Activated CD8-positive, alpha-beta memory T cell treated with anti-CD3 and anti-CD28 coated beads, Interleukin-2, amount 50 U/mL, for 24 hours (primary cell): ENCODE results near the gene NFATC3.
A peak's percentile ranks its signal among the peaks of the same experiment; 100 is the strongest.

ENCODE experiments used
- DNase-seq: peaks from one replicate; pipeline ENCODE4 v3.0.0-alpha.2; 2020; ENCODE audit errors: extremely low read depth

The NFATC3 gene

DNA sequence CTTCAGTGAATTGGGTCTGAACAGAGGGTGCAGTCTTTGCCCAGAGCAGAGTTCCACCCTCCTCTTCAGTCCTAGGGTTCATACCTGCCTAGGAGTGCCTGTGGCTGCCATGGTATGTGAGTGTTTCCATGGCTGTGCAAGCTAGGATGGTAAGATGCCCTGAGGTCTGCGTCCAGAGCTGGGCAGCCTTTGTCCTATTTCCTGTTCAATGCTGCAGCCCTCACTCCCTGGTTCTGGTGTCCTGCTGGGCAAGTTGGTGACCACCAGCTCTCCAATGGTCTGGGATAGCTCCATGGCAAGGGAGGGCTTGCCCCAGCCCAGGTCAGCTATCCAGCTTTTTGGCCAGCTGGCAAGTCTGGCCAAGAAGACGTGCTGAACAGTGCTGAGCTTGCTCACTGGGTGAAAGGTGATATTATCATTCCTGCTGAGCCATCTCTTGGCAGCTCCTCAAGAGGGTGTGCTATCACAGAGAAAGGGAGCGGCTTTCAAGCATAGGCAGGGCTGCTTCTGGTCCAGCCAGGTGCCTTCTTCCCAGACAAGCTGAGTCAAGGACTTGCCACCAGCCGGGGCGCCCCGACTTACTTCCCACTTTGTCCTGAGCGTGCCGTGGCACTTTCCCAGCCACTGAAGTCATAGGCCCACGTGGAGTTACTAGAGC, 13.0 kb upstream of the NFATC3 start:
- no peak for DNase-seq

DNA sequence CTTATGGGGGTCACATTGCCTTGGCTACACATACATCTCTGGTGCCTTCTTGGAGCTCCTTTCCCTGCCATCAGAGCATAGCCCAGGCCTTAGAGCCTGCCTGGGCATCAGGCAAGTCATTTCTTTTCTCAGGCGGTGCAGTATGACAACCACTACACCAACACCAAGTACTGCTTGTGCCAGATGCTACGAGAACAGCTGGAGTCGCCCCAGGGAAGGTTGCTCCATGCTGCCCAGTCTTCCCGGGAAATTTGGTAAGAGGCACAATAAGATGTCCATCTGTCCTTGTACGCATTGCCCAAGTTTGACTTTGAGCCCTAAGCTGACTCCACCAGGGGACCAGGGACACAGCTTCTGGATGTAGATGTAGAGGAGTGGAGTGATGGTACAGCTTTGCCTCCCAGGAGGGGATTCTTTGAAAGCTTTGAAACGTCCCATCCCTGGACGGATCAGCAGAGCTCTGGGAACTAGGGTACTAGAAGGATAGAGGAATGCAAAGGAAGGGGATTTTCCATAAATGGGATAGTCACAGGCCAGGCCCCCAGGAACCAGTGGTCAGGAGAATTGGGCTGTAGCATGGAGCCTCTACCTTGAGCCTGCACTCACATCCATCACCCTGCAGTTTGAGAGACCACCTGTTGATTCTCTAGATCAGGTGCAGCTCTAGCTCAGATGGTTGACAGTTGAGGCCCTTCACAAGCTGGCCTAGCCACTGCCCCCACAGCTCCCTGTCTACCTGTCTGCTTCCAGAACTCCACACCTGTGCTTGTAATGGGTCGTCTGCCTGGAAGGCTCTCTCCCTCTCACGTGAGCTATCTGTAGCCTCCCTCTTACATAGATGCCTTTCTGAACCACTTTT, 11.0 kb upstream of the NFATC3 start:
- no peak for DNase-seq

DNA sequence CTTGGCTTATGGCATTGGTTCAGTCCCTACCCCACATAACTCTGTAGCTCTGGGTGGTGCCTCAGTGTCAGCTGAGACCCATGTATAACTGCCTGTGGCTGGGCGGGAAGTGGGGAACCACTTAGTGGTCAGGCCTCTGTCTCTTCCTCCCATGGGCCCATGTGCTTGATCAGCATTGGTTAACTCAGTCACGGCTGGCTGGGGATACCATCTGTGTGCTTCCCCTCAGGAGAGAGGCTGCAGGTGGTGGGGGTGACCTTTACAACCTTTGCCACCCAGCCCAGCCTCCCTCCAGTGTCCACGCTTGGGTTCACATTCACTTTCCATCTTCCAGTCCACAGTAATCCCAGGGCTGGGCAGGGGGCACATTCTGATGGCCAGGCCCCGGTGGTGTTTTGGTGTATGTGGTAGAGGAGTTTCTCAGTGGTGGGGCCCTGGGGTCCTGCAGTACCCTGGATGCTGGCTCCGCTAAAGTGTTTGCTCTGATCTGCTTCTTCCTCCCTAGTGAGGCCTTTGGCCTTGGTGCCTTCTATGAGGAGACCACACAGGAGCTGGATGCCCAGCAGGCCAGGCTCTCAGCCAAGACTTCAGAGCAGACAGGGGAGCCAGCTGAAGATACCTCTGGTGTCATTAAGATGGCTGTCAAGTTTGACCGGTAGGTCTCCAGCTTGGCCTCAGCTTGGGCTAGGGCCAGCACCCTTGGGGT, 10.2 kb upstream of the NFATC3 start:
- peak; percentile 44 for DNase-seq

DNA sequence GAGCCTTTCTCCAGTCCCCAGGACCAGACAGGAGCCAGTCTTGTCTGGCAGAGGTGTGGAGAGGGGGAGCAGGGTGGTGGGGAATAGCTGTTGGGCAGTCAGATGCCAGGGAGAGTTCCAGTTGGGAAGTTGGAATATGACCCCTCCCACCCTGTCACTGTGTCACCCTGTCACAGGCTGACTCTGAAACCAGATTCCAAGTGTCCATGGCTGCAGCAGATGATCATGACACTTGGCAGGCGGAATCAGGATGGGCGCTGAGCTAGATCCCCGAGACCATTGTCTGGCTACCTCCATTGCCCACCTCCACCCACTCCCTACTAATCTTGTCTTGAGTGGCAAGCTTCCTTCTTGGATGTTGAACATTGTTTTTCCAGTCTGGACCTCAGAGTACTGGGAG, 9.2 kb upstream of the NFATC3 start:
- DNase-seq, result no peak

DNA sequence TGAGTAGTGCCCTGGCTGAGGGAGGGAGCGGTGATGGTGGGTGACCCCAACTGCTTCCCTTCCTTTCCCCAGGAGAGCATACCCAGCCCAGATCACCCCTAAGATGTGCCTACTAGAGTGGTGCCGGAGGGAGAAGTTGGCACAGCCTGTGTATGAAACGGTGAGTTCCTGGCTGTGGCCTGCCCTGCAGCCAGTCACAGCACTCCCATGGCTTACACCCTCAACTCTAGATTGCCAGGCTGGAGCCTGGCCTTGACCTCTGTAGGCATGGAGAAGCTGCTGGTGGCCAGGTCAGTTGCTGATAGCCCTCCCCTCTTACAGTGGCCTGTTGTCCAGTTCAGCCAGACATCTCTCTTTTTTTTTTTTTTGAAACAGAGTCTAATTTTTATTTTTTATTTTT, 8.6 kb upstream of the NFATC3 start:
- no peak for DNase-seq

DNA sequence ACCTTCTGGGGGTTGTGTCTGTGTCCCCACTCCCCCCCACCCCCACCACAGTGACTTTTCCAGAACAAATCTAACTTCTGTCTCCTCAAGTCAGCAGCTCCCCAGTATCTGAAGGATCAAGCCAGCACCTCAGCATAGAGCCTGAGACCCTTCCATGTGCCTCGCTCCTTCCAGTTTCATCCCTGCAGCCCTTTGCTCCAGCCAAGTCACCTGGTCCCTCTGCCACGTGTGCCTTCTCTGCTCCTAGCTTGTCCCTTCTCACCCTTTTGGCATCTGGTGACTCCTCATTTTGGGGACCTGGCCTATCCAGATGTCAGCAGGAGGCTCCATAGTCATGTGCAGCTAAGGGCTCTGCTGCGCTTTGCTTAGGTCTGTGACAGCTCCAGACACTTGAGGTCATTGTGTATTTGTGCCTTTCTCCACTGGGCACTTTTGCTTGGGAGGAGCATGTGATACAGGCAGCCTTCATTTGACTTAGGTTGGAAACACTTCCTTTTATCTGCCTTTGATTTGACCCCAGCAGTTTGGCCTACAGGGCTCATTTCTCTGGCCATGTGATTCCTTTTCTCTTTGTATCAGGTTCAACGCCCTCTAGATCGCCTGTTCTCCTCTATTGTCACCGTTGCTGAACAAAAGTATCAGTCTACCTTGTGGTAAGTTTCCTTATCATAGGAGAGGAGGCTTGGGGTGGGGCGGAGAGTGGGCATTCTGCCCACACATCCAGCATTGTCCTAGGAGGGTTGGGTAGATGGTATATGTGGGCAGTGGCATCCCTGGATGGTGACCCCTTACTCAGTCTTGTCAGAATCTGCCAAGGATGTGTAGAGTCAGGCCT, 7.1 kb upstream of the NFATC3 start:
- no peak for DNase-seq

DNA sequence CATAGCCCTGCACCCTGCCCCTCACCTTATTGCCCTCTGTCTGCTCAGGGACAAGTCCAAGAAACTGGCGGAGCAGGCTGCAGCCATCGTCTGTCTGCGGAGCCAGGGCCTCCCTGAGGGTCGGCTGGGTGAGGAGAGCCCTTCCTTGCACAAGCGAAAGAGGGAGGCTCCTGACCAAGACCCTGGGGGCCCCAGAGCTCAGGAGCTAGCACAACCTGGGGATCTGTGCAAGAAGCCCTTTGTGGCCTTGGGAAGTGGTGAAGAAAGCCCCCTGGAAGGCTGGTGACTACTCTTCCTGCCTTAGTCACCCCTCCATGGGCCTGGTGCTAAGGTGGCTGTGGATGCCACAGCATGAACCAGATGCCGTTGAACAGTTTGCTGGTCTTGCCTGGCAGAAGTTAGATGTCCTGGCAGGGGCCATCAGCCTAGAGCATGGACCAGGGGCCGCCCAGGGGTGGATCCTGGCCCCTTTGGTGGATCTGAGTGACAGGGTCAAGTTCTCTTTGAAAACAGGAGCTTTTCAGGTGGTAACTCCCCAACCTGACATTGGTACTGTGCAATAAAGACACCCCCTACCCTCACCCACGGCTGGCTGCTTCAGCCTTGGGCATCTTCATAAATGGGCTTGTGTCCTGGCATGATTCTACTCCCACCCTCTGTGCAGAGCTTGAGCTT, 6.3 kb upstream of the NFATC3 start:
- DNase-seq, result no peak

DNA sequence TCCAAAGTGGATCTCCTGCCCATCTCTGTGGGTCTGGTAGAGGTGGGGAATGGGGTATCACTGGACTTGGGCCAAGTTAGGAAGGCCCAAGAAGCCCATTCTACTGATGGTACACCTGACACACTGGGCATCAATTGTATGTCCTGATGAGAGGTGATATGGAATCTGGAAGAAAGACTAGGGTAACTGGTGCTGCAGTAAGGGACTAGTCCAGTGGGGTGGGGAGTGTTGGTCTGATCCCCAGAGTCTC, 5.9 kb upstream of the NFATC3 start:
- DNase-seq, result no peak

DNA sequence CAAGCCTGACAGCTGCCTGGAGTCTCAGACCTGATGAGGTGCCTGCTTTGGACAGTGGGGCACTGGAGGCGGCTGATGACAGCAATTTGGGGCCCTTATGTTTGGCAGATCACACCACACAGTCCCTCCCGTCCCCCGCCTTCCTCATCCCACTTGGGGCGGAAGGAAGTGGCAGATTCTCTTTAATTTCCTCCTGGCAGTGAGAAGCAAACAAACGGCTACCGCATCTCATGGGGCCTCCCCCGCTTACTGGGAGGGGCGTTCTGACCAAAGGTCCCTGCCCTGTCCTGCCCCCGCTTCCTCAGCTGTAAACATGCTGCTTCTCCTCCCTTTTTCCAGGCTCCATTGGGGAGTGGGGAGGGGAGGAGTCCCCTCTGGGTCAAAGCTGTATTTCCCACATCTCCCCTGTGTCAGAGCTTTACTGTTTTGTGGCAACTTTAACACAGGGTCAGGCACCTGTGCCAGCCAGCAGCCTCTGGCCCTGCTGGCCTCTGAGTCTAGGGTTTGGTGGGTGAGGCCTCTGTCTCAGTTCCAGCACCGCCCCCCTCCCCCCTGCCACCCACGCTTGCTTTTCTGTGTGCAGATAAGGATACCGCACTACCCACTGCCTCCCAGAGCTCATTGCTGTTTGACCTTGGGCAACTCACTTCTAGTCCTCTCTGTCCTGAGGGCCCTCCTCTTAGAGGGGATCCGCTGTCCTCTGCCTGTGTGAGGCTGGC, 5.4 kb upstream of the NFATC3 start:
- peak; percentile 39 for DNase-seq

DNA sequence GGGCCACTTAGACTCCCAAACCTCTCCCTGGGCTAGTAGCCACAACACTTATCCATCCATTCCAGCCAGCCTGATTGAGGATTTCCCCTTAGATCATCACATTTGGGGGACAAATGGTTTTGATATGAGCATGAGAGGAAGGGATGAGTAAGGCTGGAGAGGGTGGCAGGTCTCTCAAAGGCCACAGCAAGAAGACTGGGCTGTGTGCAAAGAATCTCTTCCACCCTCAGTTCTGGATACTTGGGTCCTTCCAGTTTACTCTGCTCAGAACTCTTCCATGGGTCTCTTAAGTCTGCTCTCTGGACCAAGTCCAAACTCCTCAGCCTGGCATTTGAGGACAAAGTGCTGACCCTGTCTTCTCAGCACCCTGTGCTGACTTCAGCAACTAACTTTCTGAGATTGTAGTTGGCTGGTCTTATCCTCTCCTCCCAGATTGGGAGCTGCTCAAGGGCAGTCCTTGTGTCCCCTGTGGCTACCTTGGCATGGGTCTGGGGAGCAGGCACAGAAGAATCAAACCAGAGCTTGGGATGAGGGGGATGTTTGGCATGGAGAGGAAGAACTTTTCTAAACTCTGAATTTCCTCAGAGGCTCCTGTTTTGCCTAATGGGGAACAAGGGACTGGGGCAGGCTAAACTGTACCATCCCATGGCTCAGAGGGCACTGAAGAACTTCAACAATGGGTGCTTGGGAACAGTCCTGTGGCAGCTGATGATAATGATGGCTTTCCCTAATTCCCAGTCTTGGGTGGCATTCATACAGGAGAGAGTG, 3.1 kb upstream of the NFATC3 start:
- no peak for DNase-seq

DNA sequence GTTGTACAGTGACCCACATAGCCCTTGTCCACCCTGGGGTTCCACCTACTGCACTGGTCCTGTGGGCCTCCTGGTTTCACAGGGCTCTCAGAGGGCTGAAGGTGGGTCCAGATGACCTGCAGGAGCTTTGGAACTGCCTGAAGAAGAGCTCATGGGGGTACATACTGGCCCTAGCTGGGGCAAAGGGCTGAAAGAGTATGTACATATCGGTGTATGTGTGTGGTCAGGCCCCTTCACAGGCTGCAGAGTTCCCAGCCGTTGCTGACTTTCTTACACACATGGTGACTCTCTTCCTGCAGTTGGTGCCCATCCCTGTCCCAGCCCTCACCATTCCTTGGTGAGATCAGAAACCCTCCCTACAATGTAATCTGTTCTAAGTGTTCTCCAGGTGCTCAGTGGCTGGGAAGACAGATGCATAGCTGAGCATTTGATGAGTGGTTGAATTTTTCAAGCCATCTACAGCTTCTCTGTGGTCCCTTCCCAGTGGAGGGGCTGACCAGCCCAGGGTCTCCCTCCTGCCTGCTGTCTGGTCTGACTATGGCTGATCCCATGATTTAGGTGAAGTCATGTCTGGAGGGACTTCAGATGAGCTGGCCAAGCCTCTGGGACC, 2.4 kb upstream of the NFATC3 start:
- DNase-seq, result no peak

DNA sequence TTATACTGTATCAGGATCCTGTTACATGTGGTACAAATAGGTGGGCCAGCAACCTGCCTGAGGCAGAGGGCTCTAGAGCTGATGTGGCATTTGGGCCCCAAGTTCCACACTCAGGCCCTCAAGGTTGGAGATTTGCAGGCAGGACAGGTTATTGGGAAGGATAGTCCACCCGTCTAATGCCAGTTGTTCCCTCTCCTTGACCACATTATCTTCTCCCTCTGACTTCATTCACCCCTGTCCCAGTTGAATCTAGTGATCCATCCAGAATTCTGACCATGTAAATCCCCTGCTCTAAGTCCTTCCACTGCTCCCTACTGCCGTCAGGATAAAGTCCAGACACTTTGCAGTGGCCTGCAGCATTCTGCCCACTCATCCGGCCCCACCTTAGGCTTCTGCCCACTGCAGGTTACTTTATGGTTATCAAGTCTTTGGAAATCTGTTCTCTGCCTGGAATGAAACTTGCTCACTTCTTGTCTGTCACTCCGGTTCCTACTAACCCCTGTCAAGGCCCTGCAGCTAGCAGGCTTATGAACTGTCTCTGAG, 1.9 kb upstream of the NFATC3 start:
- no peak for DNase-seq

DNA sequence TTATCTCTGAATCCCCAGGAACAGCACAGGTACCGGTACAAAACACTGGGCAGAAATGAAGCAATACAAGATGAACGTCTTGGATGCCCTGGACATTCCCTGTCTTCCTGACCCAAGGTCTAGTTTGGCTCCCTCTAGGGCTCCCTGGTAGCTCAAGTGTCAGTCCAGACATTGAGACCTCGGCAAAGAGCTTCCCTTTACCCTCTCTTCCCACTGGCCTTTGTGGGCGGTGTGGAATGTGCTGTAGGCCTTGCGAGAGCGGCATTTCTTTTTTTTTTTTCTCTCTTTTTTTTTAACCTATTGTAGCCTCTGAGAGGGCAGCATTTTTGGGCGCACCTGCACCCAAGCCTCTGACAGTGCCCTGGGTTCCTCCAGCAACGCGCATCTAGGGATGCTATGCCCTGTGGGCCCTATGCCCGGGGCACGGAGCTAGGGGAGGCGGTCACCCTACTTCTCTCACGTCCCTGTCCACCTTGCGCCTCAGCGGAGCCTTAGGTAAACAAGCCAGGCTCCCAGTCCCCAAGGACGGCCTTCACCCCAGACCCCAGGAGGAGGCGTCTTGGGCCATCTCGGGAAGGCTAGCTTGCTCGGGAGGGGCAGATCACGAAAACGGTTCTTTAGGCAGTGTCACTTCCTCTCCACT, 1.2 kb upstream of the NFATC3 start:
- no peak for DNase-seq

DNA sequence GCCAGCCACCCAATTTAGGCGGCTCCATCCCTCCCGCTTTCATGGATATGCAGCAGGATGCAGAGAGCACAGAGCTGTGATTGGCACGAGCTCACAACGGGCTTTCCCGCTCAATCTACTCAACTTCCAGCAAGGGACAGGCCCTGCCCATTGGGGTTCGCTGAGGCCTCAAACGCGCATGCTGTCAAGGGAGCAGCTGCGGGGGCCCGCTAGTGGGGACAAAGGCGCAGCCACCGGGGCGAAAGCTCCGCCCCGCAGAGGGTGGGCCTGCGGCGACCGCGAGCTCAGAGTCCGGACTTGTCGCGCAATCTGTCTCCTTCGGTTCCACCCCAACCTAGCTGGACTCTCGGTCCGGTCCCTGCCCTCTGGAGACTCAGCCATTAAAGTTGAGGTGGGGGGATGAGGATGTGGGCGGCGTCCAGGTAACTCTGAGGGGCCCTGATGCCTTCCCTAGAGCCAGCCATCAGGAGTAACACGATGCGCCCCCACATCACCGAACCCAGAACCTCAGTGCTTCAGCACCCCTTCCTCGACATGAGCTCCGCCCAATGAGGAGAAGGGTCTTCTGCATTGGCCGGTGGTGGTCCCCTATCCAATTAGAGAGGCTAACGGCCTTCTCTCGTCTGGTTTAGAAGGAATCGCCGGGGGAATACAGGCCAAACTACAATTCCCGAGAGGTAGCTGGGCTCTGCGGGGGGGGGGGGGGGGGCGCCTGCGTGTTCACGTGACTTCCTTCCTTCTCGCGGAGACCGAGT, 489 bp upstream of the NFATC3 start:
- DNase-seq, result peak; percentile 78

DNA sequence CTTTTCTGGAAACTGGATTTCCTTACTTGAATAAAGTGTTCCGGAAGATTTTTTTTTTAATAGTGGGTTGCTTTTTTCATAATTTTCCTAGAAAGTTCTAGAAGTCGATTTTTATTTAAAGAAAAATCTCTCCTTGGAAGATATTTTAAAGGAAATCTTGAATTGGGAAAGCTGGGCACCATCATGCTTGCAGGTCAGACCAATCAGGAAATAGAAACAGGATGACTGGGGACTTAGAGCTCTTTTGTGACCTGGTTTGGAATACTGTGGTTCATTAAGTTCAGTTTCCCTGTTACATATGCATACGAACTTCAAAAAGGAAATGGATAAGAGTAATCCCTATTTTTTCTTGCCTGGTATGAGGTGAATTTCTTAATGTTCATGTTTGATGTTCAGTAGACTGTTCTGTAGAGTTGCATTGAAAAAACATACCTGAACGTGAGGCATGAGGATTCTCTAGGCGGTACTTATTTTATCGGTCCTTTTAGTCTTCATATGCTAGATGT, 1.2 kb downstream of the NFATC3 start:
- no peak for DNase-seq

DNA sequence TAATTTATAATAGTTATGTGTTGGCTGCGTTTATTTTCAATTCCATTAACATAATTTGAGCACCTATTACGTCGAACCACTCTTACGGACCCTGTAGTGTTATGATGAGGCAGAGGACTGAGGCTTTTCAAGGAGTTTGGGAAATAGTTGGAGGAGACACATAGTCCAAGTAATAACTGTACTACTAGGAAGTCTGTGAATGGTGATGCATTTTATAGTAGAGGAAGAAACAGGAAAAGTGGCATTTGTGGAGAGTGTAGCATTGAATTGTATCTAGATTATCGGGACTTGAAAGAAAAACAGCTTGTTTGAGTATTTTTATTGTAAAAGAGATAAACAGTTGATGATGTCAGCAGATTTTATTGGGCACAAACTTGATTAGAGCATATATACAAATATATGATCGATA, 1.7 kb downstream of the NFATC3 start:
- DNase-seq, result no peak

DNA sequence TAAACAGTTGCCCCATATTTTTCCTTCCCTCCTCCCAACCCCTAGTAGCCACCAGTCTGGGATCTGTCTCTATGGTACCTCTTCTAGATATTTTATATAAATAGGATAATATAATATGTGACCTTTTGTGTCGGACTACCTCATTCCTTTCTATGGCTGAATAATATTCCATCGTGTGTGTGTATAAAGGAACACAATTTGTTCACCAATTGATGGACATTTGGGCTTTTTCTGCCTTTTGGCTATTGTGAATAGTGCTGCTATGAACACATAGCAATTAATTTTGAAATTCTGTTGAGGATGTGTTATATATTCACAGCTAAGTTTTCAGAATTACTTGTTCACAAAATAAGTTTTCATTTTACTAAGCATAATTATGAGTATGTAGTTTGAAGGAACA, 2.5 kb downstream of the NFATC3 start:
- no peak for DNase-seq
